ENCODE results near the gene DNAH1.
A peak's percentile ranks its signal among the peaks of the same experiment; 100 is the strongest.
"Not testable (repeated sequence)": the region's sequence is repeated elsewhere in the genome, so short reads cannot be mapped to it uniquely, and the experiment has no call there.

Gene DNAH1

GRCh38 chr3:52313774-52314188, 2.3 kb upstream of the DNAH1 start:
- FAIRE-seq, result no peak

- no peak for FAIRE-seq
Observed at GRCh38 chr3:52314489-52314888, 1.6 kb upstream of the DNAH1 start.

- no peak for FAIRE-seq
Observed at GRCh38 chr3:52315006-52315405, 1.1 kb upstream of the DNAH1 start.

- no peak for FAIRE-seq
Observed at GRCh38 chr3:52317208-52318000, 1.3 kb downstream of the DNAH1 start.

- no peak for FAIRE-seq
Observed at GRCh38 chr3:52318186-52318816, 2.2 kb downstream of the DNAH1 start.

GRCh38 chr3:52319921-52320595, 3.9 kb downstream of the DNAH1 start:
- FAIRE-seq, result no peak

- no peak for FAIRE-seq
Observed at GRCh38 chr3:52321481-52321880, 5.4 kb downstream of the DNAH1 start.

- FAIRE-seq, result no peak
Observed at GRCh38 chr3:52322466-52322865, 6.3 kb downstream of the DNAH1 start.

- FAIRE-seq, result no peak
Observed at GRCh38 chr3:52323526-52324295, 7.6 kb downstream of the DNAH1 start.

GRCh38 chr3:52324676-52325075, 8.6 kb downstream of the DNAH1 start:
- no peak for FAIRE-seq

GRCh38 chr3:52325686-52326085, 9.6 kb downstream of the DNAH1 start:
- no peak for FAIRE-seq

GRCh38 chr3:52326976-52327375, 10.9 kb downstream of the DNAH1 start:
- no peak for FAIRE-seq

- no peak for FAIRE-seq
Observed at GRCh38 chr3:52327486-52328290, 11.6 kb downstream of the DNAH1 start.

GRCh38 chr3:52328536-52329080, 12.5 kb downstream of the DNAH1 start:
- FAIRE-seq, result no peak

GRCh38 chr3:52330194-52330805, 14.2 kb downstream of the DNAH1 start:
- no peak for FAIRE-seq

- no peak for FAIRE-seq
Observed at GRCh38 chr3:52331091-52331490, 15.0 kb downstream of the DNAH1 start.

GRCh38 chr3:52331906-52332305, 15.8 kb downstream of the DNAH1 start:
- no peak for FAIRE-seq

GRCh38 chr3:52333869-52334557, 17.9 kb downstream of the DNAH1 start:
- FAIRE-seq, result no peak

- FAIRE-seq, result not testable (repeated sequence)
Observed at GRCh38 chr3:52338131-52338530, 22.0 kb downstream of the DNAH1 start.

- FAIRE-seq, result peak; percentile 89
Observed at GRCh38 chr3:52339612-52340011, 23.5 kb downstream of the DNAH1 start.

GRCh38 chr3:52341123-52341522, 25.0 kb downstream of the DNAH1 start:
- no peak for FAIRE-seq
